Suprapubic skin (tissue), 4 donors: Measurements from ENCODE around the gene COPS4. TPM values are rescaled to one million over a fixed set of nuclear protein-coding genes. Genes with fewer than 3 reads are reported as not detected.
"Not testable (repeated sequence)": the region's sequence is repeated elsewhere in the genome, so short reads cannot be mapped to it uniquely, and the experiment has no call there.

Experiments
- DNase-seq, 2 donors: peaks; one replicate each; pipeline ENCODE4 v3.0.0-alpha.2; 2019; ENCODE audit warnings: low spot score in 2 of 2
- H3K27ac ChIP-seq: fragments of 200-600 bp; sonication (generic); one replicate; pipeline ENCODE4 v1.5.1; 2019
- H3K27me3 ChIP-seq: fragments of 200-600 bp; sonication (generic); one replicate; pipeline ENCODE4 v1.5.1; 2019
- H3K36me3 ChIP-seq: fragments of 200-600 bp; sonication (generic); one replicate; pipeline ENCODE4 v1.5.1; 2019
- H3K4me1 ChIP-seq: fragments of 200-600 bp; sonication (generic); one replicate; pipeline ENCODE4 v1.5.1; 2019
- H3K4me3 ChIP-seq: fragments of 200-600 bp; sonication (generic); one replicate; pipeline ENCODE4 v1.5.1; 2019; ENCODE audit warnings: mild to moderate bottlenecking
- H3K9me3 ChIP-seq: fragments of 200-600 bp; sonication (generic); one replicate; pipeline ENCODE4 v1.5.1; 2019
- EP300 ChIP-seq: sonication (generic); formaldehyde crosslinking; IDR thresholded peaks from one replicate; pipeline ENCODE4 v1.6.1; 2017; ENCODE audit warnings: antibody characterized with exemption
- POLR2A ChIP-seq, 2 donors: fragments of 450-650 bp; IDR thresholded peaks; one replicate each; pipeline ENCODE4 v1.6.1; 2017; ENCODE audit warnings: antibody characterized with exemption in 2 of 2, mild to moderate bottlenecking in 2 of 2, moderate library complexity in 2 of 2
- POLR2AphosphoS5 ChIP-seq, 3 donors: sonication (generic); formaldehyde crosslinking; IDR thresholded peaks; one replicate each; pipeline ENCODE4 v1.6.1; 2017; ENCODE audit warnings: antibody characterized with exemption in 3 of 3
- WGBS: methylation state at CpG from one replicate; pipeline ENCODE4 v1.1.5; 2018; 5-methylcytosine and 5-hydroxymethylcytosine counted together
- total RNA-seq, 4 donors: library from RNA; depleted of rRNA; stranded (reverse); fragments of >200 nt; gene quantifications; one replicate each; pipeline ENCODE4 v1.1.0, GENCODE V29; 2016
- TF ChIP-seq, protein P1 (sequence below), 2 donors: fragments of 200-600 bp in 1 of 2; fragments of 450-650 bp in 1 of 2; sonication (generic) in 1 of 2; IDR thresholded peaks; one replicate each; pipeline ENCODE4 v1.5.1; 2016 to 2019; ENCODE audit warnings: antibody characterized with exemption in 2 of 2, mild to moderate bottlenecking in 1 of 2, moderate library complexity in 1 of 2

Gene COPS4
- total RNA-seq, 4 donors from 2014 or later = 36.3 to 59.5 (median 39.3) TPM

DNA sequence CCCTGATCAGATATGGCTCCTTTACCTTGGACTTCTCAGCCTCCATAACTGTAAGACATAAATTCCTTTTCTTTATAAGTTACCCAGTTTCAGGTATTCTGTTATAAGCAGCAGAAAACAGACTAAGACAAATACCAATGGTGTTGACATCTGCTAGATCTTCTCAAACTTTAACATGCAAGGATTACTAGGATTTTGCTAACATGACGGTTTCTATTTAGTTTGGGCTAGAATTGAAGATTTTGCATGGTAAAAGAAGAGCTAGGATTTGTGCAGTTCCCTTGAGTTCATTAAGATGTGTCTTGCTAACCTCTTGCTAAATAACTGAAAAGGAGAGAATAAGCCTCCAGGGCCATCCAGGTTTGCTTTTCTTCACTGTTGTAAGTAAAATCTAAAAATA is 5.3 kb upstream of the COPS4 start:
- Histone ChIP-seq H3K4me1 (peaks cover 3% of the 10 kb centered on the region), H3K27ac (no peak overlapping the region), H3K27me3 (no peaks in the 10 kb centered on the region), H3K9me3 (no peaks in the 10 kb centered on the region), H3K36me3 (no peaks in the 10 kb centered on the region), H3K4me3 (no peak overlapping the region)
- TF ChIP-seq POLR2A (IDR thresholded peaks at IDR 0.05) (no peak), POLR2AphosphoS5 (IDR thresholded peaks at IDR 0.05) (no peak), EP300 (no peak)
- TF ChIP-seq, protein P1, sequence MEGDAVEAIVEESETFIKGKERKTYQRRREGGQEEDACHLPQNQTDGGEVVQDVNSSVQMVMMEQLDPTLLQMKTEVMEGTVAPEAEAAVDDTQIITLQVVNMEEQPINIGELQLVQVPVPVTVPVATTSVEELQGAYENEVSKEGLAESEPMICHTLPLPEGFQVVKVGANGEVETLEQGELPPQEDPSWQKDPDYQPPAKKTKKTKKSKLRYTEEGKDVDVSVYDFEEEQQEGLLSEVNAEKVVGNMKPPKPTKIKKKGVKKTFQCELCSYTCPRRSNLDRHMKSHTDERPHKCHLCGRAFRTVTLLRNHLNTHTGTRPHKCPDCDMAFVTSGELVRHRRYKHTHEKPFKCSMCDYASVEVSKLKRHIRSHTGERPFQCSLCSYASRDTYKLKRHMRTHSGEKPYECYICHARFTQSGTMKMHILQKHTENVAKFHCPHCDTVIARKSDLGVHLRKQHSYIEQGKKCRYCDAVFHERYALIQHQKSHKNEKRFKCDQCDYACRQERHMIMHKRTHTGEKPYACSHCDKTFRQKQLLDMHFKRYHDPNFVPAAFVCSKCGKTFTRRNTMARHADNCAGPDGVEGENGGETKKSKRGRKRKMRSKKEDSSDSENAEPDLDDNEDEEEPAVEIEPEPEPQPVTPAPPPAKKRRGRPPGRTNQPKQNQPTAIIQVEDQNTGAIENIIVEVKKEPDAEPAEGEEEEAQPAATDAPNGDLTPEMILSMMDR (IDR thresholded peaks at IDR 0.05) = no peak
- no peak for DNase-seq
- 87% methylated on average over 1 of the region's 1 CpG for WGBS

DNA sequence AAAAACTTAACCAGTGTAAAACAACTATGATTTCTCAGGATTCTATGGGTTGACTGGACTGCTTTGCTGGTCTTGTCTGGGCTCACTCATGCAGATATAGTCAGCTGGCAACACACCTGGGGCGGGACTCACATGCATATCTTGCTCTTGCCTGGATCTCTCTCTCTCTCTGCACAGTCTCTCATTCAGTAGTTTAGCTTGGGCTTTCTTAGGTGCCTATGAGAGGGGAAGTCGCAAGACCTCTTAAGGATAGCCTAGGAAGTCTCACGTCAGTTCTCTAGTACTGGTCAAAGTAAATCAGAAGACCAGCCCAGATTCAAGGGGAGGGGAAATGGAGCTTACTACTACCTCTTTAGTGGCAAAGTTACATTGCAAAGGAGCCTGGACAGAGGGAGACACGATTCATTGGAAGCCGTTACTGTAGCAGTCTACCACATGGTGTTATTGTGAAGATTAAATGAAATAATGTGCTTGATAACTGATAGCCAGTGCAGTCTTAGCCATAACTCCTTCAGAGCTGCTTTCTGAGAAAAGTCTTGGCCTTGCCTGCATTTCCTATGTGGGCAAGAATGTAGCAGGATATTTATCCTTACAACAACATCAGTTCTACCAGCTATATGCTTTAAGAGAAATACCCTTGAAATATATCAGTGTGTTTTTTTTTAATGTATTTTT is 2.1 kb downstream of the COPS4 start:
- TF ChIP-seq EP300 = no peak
- no peak for TF ChIP-seq POLR2AphosphoS5 (IDR thresholded peaks at IDR 0.05)
- TF ChIP-seq, protein P1 (IDR thresholded peaks at IDR 0.05) = no peak
- no peak for TF ChIP-seq POLR2A (IDR thresholded peaks at IDR 0.05)
- H3K36me3 ChIP-seq = no peaks in the 10 kb centered on the region
- H3K4me1 ChIP-seq = peaks cover 29% of the 10 kb centered on the region
- 58% methylated on average over 5 of the region's 5 CpGs for WGBS
- no peak overlapping the region for H3K4me3 ChIP-seq
- H3K27ac ChIP-seq = no peak overlapping the region
- no peak for DNase-seq
- H3K27me3 ChIP-seq = no peaks in the 10 kb centered on the region
- no peaks in the 10 kb centered on the region for H3K9me3 ChIP-seq

DNA sequence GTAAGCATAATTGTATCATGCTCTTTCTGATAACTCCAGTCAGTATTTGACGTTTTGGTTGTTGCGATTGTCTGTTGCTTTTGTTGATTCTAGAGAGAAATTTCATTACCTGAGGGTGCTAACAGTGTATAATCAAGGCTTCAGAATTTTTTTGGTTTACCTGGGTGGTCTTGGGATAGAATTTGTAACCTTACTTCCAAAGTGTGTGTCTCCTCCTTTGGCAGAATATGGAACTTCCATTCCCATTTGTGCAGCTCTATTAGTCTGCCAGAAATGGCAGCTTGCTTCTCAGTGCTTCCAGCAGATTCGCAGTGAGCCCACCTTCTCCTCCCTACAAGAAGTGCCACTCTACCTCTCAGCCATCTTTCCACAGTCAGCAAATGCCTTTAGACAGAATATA is 5.3 kb downstream of the COPS4 start:
- Histone ChIP-seq H3K27me3 (no peaks in the 10 kb centered on the region), H3K4me1 (peaks cover 33% of the 10 kb centered on the region), H3K36me3 (no peaks in the 10 kb centered on the region), H3K27ac (no peak overlapping the region), H3K4me3 (no peak overlapping the region), H3K9me3 (no peaks in the 10 kb centered on the region)
- 91% methylated on average over 3 of the region's 3 CpGs for WGBS
- DNase-seq = no peak
- TF ChIP-seq POLR2AphosphoS5 (IDR thresholded peaks at IDR 0.05) (no peak), EP300 (no peak), POLR2A (IDR thresholded peaks at IDR 0.05) (no peak)
- TF ChIP-seq, protein P1 (IDR thresholded peaks at IDR 0.05) = no peak

DNA sequence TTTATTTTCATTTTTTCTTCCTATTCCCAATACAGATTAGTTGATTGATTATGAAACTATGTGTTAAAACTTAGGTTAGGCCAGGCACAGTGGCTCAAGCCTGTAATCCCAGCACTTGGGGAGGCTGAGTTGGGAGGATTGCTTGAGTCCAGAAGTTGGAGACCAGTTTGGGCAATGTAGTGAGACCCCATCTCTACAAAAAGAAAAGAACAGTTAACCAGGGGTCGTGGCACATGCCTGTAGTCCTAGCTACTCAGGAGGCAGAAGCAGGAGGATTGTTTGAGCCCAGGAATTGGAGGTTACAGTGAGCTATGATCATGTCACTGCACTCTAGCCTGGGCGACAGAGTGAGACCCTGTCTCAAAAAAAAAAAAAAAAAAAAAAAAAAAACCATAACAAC is 8.2 kb downstream of the COPS4 start:
- DNase-seq, H3K4me3 ChIP-seq, H3K27ac ChIP-seq, H3K27me3 ChIP-seq, H3K4me1 ChIP-seq, H3K36me3 ChIP-seq, H3K9me3 ChIP-seq: not testable (repeated sequence)
- 100% methylated on average over 2 of the region's 2 CpGs for WGBS

DNA sequence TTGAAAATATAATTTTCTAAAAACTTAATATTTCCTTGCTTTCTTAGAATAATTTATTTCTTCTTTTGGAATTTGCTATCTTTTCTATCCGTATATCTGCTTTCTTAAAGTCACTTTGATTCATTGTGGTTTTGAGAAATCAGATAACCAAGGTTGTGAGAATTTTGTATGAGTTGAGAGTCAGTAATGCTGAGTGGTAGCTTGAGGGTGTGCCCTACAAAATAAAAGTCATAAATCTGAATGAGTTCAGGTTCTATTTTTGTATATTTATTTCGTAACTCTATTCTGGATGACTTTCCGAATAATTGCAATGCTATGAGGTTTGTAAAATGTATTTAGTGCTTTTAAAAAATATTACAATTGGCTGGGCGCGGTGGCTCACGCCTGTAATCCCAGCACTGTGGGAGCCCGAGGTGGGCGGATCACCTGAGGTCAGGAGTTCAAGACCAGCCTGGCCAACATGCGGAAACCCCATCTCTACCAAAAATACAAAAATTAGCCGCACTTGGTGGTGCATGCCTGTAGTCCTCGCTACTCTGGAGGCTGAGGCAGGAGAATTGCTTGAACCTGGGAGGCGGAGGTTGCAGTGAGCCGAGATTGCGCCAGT is 8.9 kb downstream of the COPS4 start:
- H3K4me3 ChIP-seq = no peak overlapping the region
- 61% methylated on average over 14 of the region's 14 CpGs for WGBS
- peaks cover 7% of the 10 kb centered on the region for H3K4me1 ChIP-seq
- DNase-seq = no peak
- H3K36me3 ChIP-seq = no peaks in the 10 kb centered on the region
- H3K27me3 ChIP-seq = no peaks in the 10 kb centered on the region
- TF ChIP-seq EP300 (no peak), POLR2A (IDR thresholded peaks at IDR 0.05) (no peak), POLR2AphosphoS5 (IDR thresholded peaks at IDR 0.05) (no peak)
- TF ChIP-seq, protein P1 (IDR thresholded peaks at IDR 0.05) = no peak
- H3K9me3 ChIP-seq = no peaks in the 10 kb centered on the region
- H3K27ac ChIP-seq = no peak overlapping the region
